GM23248 (cell line): ENCODE measurements around the gene ALOX15.

Experiments used
- EZH2 ChIP-seq: fragments of 200-600 bp; sonication (generic); IDR thresholded peaks from 2 replicates; pipeline ENCODE4 v1.6.1; 2018; ENCODE audit warnings: antibody characterized with exemption, mild to moderate bottlenecking; ENCODE audit not compliant: insufficient read depth, poor library complexity, severe bottlenecking
- EZH2phosphoT487 ChIP-seq: fragments of 200-600 bp; sonication (generic); IDR thresholded peaks from 2 replicates; pipeline ENCODE4 v1.6.1; 2018; ENCODE audit warnings: antibody characterized with exemption, moderate library complexity, mild to moderate bottlenecking, low read depth; ENCODE audit not compliant: insufficient read depth

GRCh38 chr17:4635823-4636375 is 5.6 kb downstream of the ALOX15 start:
- no peak for TF ChIP-seq EZH2
- TF ChIP-seq EZH2phosphoT487 = no peak
